Measurements from ENCODE around the gene BCAN. TPM values are rescaled to one million over a fixed set of nuclear protein-coding genes. Genes with fewer than 3 reads are reported as not detected.

BCAN gene
- total and polyA plus RNA-seq, 2 experiments from 2014 or later = 2.3 to 5.5 TPM

GRCh38 chr1:156707417-156708217, 65.7 kb downstream of the BCAN start:
- Mint-ChIP-seq H3K9me3 (no peaks in the 10 kb centered on the region), H3K36me3 (ENCODE audit: low read depth) (peaks cover 5% of the 10 kb centered on the region; the same call in 2 of the 3 replicates), H3K4me3 (peak overlapping the region; percentile 83), H3K4me1 (peaks cover 72% of the 10 kb centered on the region), H3K27ac (peak overlapping the region; percentile 97), H3K27me3 (ENCODE audit: insufficient read depth, low read depth, poor library complexity) (peaks cover 28% of the 10 kb centered on the region)
- peaks cover 13% of the 10 kb centered on the region for H3K79me2 ChIP-seq (replicated peaks; ENCODE audit: insufficient read depth)
- H3K4me3 ChIP-seq = peak overlapping the region; percentile 67
- H4K20me1 ChIP-seq (replicated peaks; ENCODE audit: insufficient read depth) = no peaks in the 10 kb centered on the region; the same call in 1 of the 2 replicates
- peak overlapping the region; percentile 92 for H3K4me2 ChIP-seq
- H3K27ac ChIP-seq (ENCODE audit: low read depth) = peak overlapping the region; percentile 98
- ATAC-seq = peak; percentile 11
- TF ChIP-seq, protein P1, sequence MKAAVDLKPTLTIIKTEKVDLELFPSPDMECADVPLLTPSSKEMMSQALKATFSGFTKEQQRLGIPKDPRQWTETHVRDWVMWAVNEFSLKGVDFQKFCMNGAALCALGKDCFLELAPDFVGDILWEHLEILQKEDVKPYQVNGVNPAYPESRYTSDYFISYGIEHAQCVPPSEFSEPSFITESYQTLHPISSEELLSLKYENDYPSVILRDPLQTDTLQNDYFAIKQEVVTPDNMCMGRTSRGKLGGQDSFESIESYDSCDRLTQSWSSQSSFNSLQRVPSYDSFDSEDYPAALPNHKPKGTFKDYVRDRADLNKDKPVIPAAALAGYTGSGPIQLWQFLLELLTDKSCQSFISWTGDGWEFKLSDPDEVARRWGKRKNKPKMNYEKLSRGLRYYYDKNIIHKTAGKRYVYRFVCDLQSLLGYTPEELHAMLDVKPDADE (IDR thresholded peaks at IDR 0.05) = peak; percentile 15; the same call in 1 of the 2 replicates
- no peak for TF ChIP-seq STAT1 (IDR thresholded peaks at IDR 0.05; ENCODE audit: unreplicated experiment)
- TF ChIP-seq, protein P2, sequence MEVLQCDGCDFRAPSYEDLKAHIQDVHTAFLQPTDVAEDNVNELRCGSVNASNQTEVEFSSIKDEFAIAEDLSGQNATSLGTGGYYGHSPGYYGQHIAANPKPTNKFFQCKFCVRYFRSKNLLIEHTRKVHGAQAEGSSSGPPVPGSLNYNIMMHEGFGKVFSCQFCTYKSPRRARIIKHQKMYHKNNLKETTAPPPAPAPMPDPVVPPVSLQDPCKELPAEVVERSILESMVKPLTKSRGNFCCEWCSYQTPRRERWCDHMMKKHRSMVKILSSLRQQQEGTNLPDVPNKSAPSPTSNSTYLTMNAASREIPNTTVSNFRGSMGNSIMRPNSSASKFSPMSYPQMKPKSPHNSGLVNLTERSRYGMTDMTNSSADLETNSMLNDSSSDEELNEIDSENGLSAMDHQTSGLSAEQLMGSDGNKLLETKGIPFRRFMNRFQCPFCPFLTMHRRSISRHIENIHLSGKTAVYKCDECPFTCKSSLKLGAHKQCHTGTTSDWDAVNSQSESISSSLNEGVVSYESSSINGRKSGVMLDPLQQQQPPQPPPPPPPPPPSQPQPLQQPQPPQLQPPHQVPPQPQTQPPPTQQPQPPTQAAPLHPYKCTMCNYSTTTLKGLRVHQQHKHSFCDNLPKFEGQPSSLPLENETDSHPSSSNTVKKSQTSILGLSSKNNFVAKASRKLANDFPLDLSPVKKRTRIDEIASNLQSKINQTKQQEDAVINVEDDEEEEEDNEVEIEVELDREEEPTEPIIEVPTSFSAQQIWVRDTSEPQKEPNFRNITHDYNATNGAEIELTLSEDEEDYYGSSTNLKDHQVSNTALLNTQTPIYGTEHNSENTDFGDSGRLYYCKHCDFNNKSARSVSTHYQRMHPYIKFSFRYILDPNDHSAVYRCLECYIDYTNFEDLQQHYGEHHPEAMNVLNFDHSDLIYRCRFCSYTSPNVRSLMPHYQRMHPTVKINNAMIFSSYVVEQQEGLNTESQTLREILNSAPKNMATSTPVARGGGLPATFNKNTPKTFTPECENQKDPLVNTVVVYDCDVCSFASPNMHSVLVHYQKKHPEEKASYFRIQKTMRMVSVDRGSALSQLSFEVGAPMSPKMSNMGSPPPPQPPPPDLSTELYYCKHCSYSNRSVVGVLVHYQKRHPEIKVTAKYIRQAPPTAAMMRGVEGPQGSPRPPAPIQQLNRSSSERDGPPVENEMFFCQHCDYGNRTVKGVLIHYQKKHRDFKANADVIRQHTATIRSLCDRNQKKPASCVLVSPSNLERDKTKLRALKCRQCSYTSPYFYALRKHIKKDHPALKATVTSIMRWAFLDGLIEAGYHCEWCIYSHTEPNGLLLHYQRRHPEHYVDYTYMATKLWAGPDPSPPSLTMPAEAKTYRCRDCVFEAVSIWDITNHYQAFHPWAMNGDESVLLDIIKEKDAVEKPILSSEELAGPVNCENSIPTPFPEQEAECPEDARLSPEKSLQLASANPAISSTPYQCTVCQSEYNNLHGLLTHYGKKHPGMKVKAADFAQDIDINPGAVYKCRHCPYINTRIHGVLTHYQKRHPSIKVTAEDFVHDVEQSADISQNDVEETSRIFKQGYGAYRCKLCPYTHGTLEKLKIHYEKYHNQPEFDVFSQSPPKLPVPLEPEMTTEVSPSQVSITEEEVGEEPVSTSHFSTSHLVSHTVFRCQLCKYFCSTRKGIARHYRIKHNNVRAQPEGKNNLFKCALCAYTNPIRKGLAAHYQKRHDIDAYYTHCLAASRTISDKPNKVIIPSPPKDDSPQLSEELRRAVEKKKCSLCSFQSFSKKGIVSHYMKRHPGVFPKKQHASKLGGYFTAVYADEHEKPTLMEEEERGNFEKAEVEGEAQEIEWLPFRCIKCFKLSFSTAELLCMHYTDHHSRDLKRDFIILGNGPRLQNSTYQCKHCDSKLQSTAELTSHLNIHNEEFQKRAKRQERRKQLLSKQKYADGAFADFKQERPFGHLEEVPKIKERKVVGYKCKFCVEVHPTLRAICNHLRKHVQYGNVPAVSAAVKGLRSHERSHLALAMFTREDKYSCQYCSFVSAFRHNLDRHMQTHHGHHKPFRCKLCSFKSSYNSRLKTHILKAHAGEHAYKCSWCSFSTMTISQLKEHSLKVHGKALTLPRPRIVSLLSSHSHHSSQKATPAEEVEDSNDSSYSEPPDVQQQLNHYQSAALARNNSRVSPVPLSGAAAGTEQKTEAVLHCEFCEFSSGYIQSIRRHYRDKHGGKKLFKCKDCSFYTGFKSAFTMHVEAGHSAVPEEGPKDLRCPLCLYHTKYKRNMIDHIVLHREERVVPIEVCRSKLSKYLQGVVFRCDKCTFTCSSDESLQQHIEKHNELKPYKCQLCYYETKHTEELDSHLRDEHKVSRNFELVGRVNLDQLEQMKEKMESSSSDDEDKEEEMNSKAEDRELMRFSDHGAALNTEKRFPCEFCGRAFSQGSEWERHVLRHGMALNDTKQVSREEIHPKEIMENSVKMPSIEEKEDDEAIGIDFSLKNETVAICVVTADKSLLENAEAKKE (CRISPR knock-in tag; IDR thresholded peaks at IDR 0.05) = no peak
- no peak for TF ChIP-seq CTCF (conservative IDR thresholded peaks at IDR 0.05; ENCODE audit: low read depth in 2 of 2)
- H3F3A ChIP-seq (replicated peaks; ENCODE audit: low read depth) = peaks cover 33% of the 10 kb centered on the region
- peak; percentile 78 for DNase-seq (ENCODE audit: low spot score)
- no peak overlapping the region for H2AFZ ChIP-seq
- H3K27me3 ChIP-seq (ENCODE audit: insufficient read depth) = peaks cover 30% of the 10 kb centered on the region
- peaks cover 75% of the 10 kb centered on the region for H3K4me1 ChIP-seq (ENCODE audit: insufficient read depth)
- H3K36me3 ChIP-seq (ENCODE audit: insufficient read depth) = no peaks in the 10 kb centered on the region
- no peaks in the 10 kb centered on the region for H3K9me2 ChIP-seq (ENCODE audit: insufficient read depth)

Data from GM23338 (cell line).